GM18502 (cell line): ENCODE data around the gene SV2C.
A peak's percentile ranks its signal among the peaks of the same experiment; 100 is the strongest.
"Not testable (repeated sequence)": the region's sequence is repeated elsewhere in the genome, so short reads cannot be mapped to it uniquely, and the experiment has no call there.

Experiments
- ATAC-seq: cut with Tn5 transposase; IDR thresholded peaks from one replicate; pipeline ENCODE4 v1.9.1; 2021; ENCODE audit warnings: mild to moderate bottlenecking; ENCODE audit not compliant: unreplicated experiment, poor library complexity

SV2C gene

GRCh38 chr5:76367623-76368371 is 284.6 kb downstream of the SV2C start:
- ATAC-seq, result peak; percentile 70

- no peak for ATAC-seq
These were observed 285.8 kb downstream of the SV2C start for GRCh38 chr5:76368941-76369340.

- not testable (repeated sequence) for ATAC-seq
These were observed 286.5 kb downstream of the SV2C start for GRCh38 chr5:76369668-76370067.

GRCh38 chr5:76371960-76372322 is 288.8 kb downstream of the SV2C start:
- no peak for ATAC-seq

GRCh38 chr5:76372323-76373054 is 289.3 kb downstream of the SV2C start:
- ATAC-seq, result no peak

- ATAC-seq, result no peak
These were observed 293.1 kb downstream of the SV2C start for GRCh38 chr5:76376148-76376865.

GRCh38 chr5:76376866-76377230 is 293.7 kb downstream of the SV2C start:
- no peak for ATAC-seq

- no peak for ATAC-seq
These were observed 295.2 kb downstream of the SV2C start for GRCh38 chr5:76378355-76378754.

GRCh38 chr5:76379316-76379715 is 296.1 kb downstream of the SV2C start:
- ATAC-seq, result no peak

- no peak for ATAC-seq
These were observed 296.7 kb downstream of the SV2C start for GRCh38 chr5:76379855-76380254.

GRCh38 chr5:76380346-76381066 is 297.3 kb downstream of the SV2C start:
- no peak for ATAC-seq

- no peak for ATAC-seq
These were observed 300.1 kb downstream of the SV2C start for GRCh38 chr5:76383126-76383832.

- ATAC-seq, result no peak
These were observed 301.0 kb downstream of the SV2C start for GRCh38 chr5:76384189-76384588.

- ATAC-seq, result no peak
These were observed 301.5 kb downstream of the SV2C start for GRCh38 chr5:76384705-76385104.

- ATAC-seq, result no peak
These were observed 302.4 kb downstream of the SV2C start for GRCh38 chr5:76385540-76385939.

GRCh38 chr5:76386360-76386759 is 303.2 kb downstream of the SV2C start:
- no peak for ATAC-seq

GRCh38 chr5:76388236-76388635 is 305.1 kb downstream of the SV2C start:
- ATAC-seq, result no peak

GRCh38 chr5:76388791-76389512 is 305.8 kb downstream of the SV2C start:
- no peak for ATAC-seq

- no peak for ATAC-seq
These were observed 306.5 kb downstream of the SV2C start for GRCh38 chr5:76389513-76390154.
